Peyer's patch (tissue), 4 donors: ENCODE results near the gene SLC8A2. TPM values are rescaled to one million over a fixed set of nuclear protein-coding genes. Genes with fewer than 3 reads are reported as not detected.

Source experiments
- DNase-seq, 3 donors: peaks; one replicate each; pipeline ENCODE4 v3.0.0-alpha.2; 2017 to 2019
- H3K27ac ChIP-seq, 4 donors: fragments of 200-600 bp; sonication (generic); one replicate each; pipeline ENCODE4 v1.5.1; 2016 to 2019
- H3K27me3 ChIP-seq, 2 donors: fragments of 200-600 bp; sonication (generic); one replicate each; pipeline ENCODE4 v1.5.1; 2019
- H3K36me3 ChIP-seq, 3 donors: fragments of 200-600 bp; sonication (generic); one replicate each; pipeline ENCODE4 v1.5.1; 2016 to 2019
- H3K4me1 ChIP-seq, 4 donors: fragments of 200-600 bp; sonication (generic); one replicate each; pipeline ENCODE4 v1.5.1; 2016 to 2019
- H3K4me3 ChIP-seq, 4 donors: fragments of 200-600 bp; sonication (generic); 1 replicate in 3 of 4; 2 replicates in 1 of 4; pipeline ENCODE4 v1.5.1; 2016 to 2019; ENCODE audit warnings: mild to moderate bottlenecking in 1 of 4
- H3K9me3 ChIP-seq, 4 donors: fragments of 200-600 bp; sonication (generic); one replicate each; pipeline ENCODE4 v1.5.1; 2016 to 2019; ENCODE audit warnings: mild to moderate bottlenecking in 1 of 4
- CTCF ChIP-seq, 6 experiments: fragments of 450-650 bp in 4 of 6; fragments of 200-600 bp in 2 of 6; sonication (generic) in 1 of 6; IDR thresholded peaks; one replicate each; pipeline ENCODE4 v1.5.1; 2017 to 2019; ENCODE audit warnings: antibody characterized with exemption in 6 of 6, mild to moderate bottlenecking in 3 of 6, moderate library complexity in 1 of 6
- POLR2A ChIP-seq, 2 donors: fragments of 450-650 bp; IDR thresholded peaks; one replicate each; pipeline ENCODE4 v1.5.1; 2017; ENCODE audit warnings: antibody characterized with exemption in 2 of 2, mild to moderate bottlenecking in 2 of 2, moderate library complexity in 2 of 2
- total RNA-seq, 4 donors: library from RNA; depleted of rRNA; stranded (reverse); fragments of >200 nt; gene quantifications; one replicate each; pipeline ENCODE4 v1.1.0, GENCODE V29; 2016

SLC8A2 gene
- total RNA-seq, 4 donors from 2014 or later, result 0.53 to 0.85 TPM; not detected in 2

DNA sequence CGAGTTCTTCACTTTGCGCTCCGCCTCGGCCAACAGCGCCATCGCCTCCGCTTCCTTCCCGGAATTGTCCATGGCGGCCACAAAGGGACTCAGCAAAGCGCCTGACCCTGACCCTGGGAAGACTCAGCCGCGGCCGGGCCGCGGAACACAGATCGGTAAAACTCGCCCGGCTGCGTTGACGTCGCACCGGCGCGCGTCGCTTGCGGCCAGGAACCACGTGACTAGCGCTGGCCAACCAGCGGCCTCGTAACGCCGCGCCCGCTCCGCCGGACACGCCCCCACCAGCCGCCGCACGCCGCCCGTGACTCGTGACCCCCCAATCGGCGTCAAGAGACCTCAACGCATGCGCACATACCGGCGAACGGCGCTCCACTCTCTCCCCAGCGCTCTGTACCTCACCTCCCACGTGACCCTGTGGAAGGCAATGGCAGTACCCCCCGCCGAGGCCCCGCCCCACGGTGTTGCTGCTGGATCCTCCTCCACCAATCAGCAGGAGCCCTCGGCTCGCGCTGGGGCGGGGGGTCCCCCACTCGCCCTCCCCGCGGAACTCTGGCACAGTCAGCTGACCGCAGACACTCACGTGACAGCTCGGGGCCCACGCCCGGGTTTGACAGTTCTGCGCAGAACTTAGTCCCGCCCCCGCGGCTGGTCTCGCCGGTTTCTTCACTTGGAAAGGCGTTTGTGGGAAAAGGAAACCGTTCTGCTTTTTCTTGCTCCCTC lies 43.3 kb upstream of the SLC8A2 start, which contains the start of gene NAPA:
Gene NAPA (minus strand): TSS at position 195 of the 720 bp plus-strand sequence. CDS start 123 bp downstream, at position 72.
- Histone ChIP-seq H3K9me3 (no peaks in the 10 kb centered on the region), H3K27me3 (no peaks in the 10 kb centered on the region), H3K4me1 (peaks cover 7 to 40% (median 20%) of the 10 kb centered on the region in 4 donors), H3K36me3 (peaks cover 0 to under 1% (median 0%) of the 10 kb centered on the region in 3 donors), H3K4me3 (peak within 1 kb of the TSS; percentile 70 to 92 (median 88)), H3K27ac (peak within 1 kb of the TSS; percentile 84 to 98 (median 96))
- TF ChIP-seq CTCF (IDR thresholded peaks at IDR 0.05) (no peak), POLR2A (IDR thresholded peaks at IDR 0.05) (peak; percentile 93 to 96)
- peak; percentile 100 for DNase-seq

- H3K4me1 ChIP-seq, result peaks cover 7 to 45% (median 20%) of the 10 kb centered on the region in 4 donors
- TF ChIP-seq CTCF (IDR thresholded peaks at IDR 0.05) (no peak), POLR2A (IDR thresholded peaks at IDR 0.05) (no peak)
- no peaks in the 10 kb centered on the region for H3K9me3 ChIP-seq
- peak overlapping the region; percentile 84 to 98 (median 96) for H3K27ac ChIP-seq
- DNase-seq, result peak in 1 of 3 donors; percentile 54
- H3K36me3 ChIP-seq, result peaks cover 0 to 7% (median 0%) of the 10 kb centered on the region in 3 donors
- H3K4me3 ChIP-seq, result peak overlapping the region; percentile 70 to 92 (median 88)
- H3K27me3 ChIP-seq, result no peaks in the 10 kb centered on the region
These were observed 42.6 kb upstream of the SLC8A2 start for GRCh38 chr19:47514151-47514868.

GRCh38 chr19:47512948-47513319 lies 41.2 kb upstream of the SLC8A2 start:
- H3K4me3 ChIP-seq, result peak overlapping the region in 2 of 4 donors; percentile 39 to 92
- no peak for DNase-seq
- H3K36me3 ChIP-seq, result peaks cover 0 to 7% (median 0%) of the 10 kb centered on the region in 3 donors
- peak overlapping the region; percentile 11 to 74 (median 49) for H3K27ac ChIP-seq
- H3K9me3 ChIP-seq, result no peaks in the 10 kb centered on the region
- no peaks in the 10 kb centered on the region for H3K27me3 ChIP-seq
- peaks cover 7 to 58% (median 18%) of the 10 kb centered on the region in 4 donors for H3K4me1 ChIP-seq
- no peak for TF ChIP-seq CTCF (IDR thresholded peaks at IDR 0.05)
- no peak for TF ChIP-seq POLR2A (IDR thresholded peaks at IDR 0.05)

DNA sequence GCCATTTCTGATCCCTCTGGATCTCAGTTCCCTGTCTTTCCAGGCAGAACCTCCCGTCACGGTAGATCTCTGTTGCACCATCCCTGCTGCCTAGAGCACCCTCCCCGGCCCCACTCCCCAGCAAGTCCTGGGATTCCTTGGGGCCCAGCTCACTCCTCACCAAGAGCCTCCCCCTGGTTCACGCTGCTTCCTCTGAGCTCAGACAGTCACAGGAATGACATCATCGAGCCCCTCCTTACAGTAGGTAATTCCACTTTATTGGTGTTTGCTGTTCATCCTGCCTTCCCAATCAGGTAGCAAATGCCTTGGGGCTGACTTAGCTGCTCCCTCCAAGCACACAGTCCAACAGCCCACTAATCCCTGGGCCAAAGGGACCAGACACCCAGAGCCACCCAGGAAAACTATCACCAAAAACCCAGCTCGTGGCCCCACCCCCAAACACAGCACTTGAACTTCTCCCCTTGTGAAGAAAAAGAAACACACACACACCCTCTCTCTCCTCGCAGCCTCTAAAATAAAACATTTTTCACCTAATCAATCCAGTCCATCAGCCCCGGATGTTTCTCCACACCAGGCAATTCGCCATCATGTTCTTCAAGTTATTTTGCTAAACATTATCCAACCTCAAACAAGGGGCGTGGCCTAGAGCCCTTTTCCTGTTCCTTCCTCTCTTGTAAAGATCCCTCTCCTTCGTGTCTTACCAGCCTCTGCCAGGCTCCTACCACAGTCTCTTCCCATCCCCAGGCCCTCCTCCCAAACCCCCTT lies 40.7 kb upstream of the SLC8A2 start:
- peak overlapping the region in 2 of 4 donors; percentile 39 to 92 for H3K4me3 ChIP-seq
- TF ChIP-seq CTCF (IDR thresholded peaks at IDR 0.05), result no peak
- no peak for TF ChIP-seq POLR2A (IDR thresholded peaks at IDR 0.05)
- peak overlapping the region; percentile 11 to 74 (median 49) for H3K27ac ChIP-seq
- H3K27me3 ChIP-seq, result no peaks in the 10 kb centered on the region
- no peaks in the 10 kb centered on the region for H3K9me3 ChIP-seq
- peaks cover 7 to 63% (median 18%) of the 10 kb centered on the region in 4 donors for H3K4me1 ChIP-seq
- H3K36me3 ChIP-seq, result peaks cover 0 to 7% (median 0%) of the 10 kb centered on the region in 3 donors
- DNase-seq, result peak in 2 of 3 donors; percentile 30 to 78

GRCh38 chr19:47511681-47512080 lies 40.0 kb upstream of the SLC8A2 start:
- Histone ChIP-seq H3K4me1 (peaks cover 7 to 70% (median 18%) of the 10 kb centered on the region in 4 donors), H3K27ac (peak overlapping the region; percentile 2 to 74 (median 36)), H3K36me3 (peaks cover 0 to 8% (median 0%) of the 10 kb centered on the region in 3 donors), H3K27me3 (no peaks in the 10 kb centered on the region), H3K9me3 (no peaks in the 10 kb centered on the region), H3K4me3 (peak overlapping the region in 1 of 4 donors; percentile 39)
- TF ChIP-seq CTCF (IDR thresholded peaks at IDR 0.05) (no peak), POLR2A (IDR thresholded peaks at IDR 0.05) (no peak)
- peak in 1 of 3 donors; percentile 39 for DNase-seq
